Subcutaneous adipose tissue (tissue), 4 donors: Measurements from ENCODE around the gene EVA1C. TPM values are rescaled to one million over a fixed set of nuclear protein-coding genes. Genes with fewer than 3 reads are reported as not detected.

Source experiments
- total RNA-seq, 4 donors: library from RNA; depleted of rRNA; stranded (reverse); fragments of >200 nt; gene quantifications; one replicate each; pipeline ENCODE4 v1.1.0, GENCODE V29; 2016
- TF ChIP-seq, protein P1 (sequence below): fragments of 450-650 bp; IDR thresholded peaks from one replicate; pipeline ENCODE4 v1.5.1; 2016; ENCODE audit warnings: low read depth, mild to moderate bottlenecking, control low read depth, antibody characterized with exemption, moderate library complexity

Gene EVA1C, protein sequence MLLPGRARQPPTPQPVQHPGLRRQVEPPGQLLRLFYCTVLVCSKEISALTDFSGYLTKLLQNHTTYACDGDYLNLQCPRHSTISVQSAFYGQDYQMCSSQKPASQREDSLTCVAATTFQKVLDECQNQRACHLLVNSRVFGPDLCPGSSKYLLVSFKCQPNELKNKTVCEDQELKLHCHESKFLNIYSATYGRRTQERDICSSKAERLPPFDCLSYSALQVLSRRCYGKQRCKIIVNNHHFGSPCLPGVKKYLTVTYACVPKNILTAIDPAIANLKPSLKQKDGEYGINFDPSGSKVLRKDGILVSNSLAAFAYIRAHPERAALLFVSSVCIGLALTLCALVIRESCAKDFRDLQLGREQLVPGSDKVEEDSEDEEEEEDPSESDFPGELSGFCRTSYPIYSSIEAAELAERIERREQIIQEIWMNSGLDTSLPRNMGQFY
- total RNA-seq, result 10 to 100 TPM; 20.1 to 56.1 (median 32.9) TPM

DNA sequence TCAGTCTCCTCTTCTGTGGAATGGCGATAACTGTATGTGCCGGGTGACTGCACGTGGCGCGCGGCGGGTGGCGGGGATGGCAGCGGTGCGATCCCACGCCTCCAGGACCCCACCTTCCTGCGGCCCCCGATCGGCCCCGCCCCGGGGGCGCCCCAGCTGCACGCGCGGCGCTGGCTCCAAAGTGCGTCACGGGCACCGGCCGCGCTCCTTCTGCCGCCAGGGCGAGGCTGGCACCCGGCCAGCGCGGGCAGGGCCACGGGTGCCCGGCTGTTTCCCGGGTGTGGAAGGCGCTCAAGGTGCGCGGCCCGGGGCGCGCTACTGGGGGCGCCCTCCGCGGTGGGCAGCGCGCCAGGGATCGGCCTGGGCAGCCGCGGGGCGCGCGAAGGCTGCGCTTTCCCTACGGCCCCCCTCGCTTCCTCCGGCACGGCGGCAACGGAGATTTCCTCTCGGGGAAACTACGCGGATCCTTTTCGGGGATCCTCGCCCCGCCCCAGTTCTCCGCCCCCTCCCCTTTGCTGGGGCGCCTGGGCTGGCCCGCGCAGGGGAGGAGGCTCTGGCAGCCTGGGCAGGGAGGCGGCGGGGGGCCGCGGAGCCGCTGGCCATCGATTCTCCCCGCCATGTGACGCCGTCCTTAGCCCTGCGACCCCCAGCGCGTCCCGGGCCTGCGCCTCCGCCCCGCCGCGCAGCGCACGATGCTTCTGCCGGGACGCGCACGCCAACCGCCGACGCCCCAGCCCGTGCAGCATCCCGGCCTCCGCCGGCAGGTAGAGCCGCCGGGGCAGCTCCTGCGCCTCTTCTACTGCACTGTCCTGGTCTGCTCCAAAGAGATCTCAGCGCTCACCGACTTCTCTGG is at the start of gene EVA1C:
TSS of gene EVA1C (plus strand) at position 545 of the 853 bp plus-strand sequence. CDS start at position 693, 148 bp downstream.
- TF ChIP-seq, protein P1, sequence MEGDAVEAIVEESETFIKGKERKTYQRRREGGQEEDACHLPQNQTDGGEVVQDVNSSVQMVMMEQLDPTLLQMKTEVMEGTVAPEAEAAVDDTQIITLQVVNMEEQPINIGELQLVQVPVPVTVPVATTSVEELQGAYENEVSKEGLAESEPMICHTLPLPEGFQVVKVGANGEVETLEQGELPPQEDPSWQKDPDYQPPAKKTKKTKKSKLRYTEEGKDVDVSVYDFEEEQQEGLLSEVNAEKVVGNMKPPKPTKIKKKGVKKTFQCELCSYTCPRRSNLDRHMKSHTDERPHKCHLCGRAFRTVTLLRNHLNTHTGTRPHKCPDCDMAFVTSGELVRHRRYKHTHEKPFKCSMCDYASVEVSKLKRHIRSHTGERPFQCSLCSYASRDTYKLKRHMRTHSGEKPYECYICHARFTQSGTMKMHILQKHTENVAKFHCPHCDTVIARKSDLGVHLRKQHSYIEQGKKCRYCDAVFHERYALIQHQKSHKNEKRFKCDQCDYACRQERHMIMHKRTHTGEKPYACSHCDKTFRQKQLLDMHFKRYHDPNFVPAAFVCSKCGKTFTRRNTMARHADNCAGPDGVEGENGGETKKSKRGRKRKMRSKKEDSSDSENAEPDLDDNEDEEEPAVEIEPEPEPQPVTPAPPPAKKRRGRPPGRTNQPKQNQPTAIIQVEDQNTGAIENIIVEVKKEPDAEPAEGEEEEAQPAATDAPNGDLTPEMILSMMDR, result no peak

DNA sequence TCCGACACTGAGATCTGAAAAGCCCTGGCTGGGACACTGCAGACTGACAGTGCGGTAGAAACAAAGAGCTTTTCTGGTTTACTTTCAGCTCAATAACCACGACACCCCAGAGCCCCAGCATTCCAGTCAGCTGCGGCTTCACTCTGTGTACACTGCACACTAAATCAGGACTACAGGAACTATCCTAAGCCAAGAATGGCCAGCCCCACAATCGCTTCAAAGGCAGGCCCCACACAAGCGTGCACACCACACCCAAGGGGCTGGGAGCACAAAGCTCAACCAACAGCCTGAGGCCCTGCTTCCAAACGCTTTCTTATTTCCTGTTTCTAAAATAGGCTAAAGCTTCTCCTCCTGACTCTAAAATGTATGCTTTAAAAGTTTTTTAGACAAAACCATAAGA is 48.1 kb upstream of the EVA1C start:
- TF ChIP-seq, protein P1, result no peak

DNA sequence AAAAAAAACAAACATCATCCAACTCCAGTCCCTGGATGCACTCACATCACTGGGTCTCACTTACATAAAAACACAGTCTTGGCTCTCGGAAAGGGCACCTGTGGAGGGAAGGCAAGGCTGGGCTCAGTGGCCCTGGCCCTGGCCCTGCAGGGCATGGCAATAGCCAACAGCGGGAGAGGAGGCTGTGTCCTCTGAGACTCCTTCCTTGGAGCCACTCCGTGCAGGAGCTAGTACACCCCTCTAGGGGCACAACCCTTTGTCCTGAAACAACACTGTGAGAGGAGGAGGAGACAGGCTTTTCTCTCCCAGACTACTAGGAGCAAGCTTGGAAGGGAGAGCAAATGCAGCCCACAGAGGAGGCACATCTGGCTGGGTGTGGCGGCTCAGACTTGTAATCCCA is 47.7 kb upstream of the EVA1C start:
- TF ChIP-seq, protein P1, result no peak

DNA sequence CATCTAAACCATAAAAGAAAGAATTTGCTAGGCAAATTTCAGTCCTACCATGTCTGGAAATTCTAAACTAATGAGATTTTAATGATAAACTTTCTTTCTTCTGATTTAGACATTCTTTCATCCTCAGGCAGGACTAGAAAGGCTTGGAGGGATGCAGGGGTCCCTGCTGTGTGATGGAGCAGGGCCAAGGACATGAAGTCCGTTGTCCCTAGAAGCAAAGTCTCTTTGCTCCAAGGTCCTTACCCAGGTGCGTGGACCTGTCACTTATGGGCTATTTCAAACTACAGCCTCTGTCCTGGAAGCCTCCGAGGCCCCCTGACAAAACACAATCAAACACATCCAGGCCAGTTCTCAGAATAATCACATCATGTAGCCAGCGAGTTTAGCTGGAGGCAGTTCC is 46.3 kb upstream of the EVA1C start:
- TF ChIP-seq, protein P1, result no peak

DNA sequence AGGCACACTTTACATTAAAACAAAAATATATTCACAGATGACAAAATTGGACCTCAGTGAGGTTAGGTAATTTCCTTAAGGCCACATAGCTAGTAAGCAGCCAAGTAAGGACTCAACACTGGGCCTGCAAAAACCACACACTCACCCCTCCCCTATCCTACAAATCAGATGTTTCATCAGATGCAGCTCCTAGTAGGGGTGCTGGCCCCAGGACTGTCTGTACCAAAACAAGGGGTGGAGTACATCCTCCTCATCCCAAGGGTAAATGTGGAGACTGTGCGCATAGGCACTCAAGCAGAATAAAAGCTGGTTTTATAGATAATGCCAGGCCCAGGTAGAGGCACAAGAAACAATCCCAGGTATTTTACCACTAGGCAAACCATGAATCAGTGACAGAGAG is 45.3 kb upstream of the EVA1C start:
- TF ChIP-seq, protein P1, result no peak

DNA sequence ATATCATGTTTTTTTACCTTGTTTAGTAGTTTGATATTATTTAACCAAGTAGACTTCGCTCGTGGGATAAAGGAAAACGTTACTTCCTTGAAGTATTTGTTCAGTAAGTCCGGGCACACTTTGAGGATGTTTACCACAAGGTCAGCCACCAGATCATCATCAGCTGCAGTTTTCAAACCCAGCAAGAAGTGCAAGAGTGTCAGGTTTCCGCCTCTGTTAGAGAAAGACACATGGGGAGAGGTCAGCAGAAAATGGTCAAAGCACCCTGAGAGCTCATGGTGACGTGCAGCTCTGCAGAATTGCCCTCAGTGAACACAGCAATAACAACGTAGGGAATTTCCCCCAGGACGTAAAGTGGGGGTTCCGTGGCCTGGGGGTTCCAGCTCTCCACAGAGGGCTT is 44.1 kb upstream of the EVA1C start:
- TF ChIP-seq, protein P1, result no peak
